Fibroblast of gingiva (primary cell): ENCODE results near the gene ABCG1.

Experiments used
- DNase-seq: peaks from one replicate; pipeline ENCODE4 v3.0.0-alpha.2; 2011; ENCODE audit warnings: low read depth

The ABCG1 gene

DNA sequence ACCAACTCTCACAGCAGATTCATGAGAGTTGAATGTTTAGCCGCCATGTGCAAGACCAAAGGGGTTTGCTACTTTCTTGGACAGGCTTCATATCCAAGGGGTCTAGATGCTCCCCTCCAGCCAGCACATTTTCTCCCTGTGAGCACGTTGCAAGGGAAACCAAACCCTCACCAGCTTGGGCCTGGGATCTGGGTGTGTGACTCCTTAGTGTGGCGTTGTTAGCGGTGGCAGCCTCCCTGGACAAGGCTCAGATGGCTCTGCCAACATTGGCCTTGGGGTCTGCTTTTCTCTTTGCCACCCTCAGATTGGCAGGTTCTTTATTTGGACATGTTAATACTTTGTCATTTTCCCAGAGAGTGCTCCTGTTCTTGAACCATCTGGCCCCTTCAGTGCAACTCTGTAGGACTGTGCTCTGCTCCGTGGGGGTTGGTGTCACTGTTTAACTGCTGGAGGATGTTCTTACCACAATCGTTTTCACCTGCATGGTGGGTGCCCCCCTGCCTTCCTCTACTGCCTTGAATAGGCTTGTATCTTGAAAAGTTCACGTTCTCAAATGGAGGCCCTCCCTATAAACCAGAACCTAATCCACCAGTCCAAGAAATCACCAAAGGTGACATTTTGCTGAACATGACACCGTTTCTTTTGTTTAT is 13.4 kb downstream of the ABCG1 start:
- DNase-seq, result no peak

GRCh38 chr21:42233067-42233961 is 14.4 kb downstream of the ABCG1 start:
- DNase-seq, result peak; percentile 36

DNA sequence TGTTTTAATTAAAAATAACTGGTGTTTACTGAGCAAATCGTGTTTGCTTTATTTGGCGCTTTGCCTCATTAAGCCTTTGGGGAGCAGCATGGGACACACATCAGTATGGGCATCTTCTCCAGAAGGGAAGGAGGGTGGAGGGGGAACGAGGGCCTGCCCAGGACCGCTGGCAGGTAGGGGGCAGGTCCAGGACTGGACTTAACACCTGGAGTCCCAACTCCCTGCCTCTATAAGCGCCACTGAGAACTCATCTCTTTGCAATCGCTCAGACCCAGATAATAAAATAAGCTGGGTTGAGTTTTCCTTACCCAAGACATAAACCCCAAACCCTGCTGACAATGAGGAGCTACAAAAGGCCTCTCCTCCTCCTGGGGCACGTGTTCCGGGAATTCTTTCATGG is 15.1 kb downstream of the ABCG1 start:
- DNase-seq, result no peak

DNA sequence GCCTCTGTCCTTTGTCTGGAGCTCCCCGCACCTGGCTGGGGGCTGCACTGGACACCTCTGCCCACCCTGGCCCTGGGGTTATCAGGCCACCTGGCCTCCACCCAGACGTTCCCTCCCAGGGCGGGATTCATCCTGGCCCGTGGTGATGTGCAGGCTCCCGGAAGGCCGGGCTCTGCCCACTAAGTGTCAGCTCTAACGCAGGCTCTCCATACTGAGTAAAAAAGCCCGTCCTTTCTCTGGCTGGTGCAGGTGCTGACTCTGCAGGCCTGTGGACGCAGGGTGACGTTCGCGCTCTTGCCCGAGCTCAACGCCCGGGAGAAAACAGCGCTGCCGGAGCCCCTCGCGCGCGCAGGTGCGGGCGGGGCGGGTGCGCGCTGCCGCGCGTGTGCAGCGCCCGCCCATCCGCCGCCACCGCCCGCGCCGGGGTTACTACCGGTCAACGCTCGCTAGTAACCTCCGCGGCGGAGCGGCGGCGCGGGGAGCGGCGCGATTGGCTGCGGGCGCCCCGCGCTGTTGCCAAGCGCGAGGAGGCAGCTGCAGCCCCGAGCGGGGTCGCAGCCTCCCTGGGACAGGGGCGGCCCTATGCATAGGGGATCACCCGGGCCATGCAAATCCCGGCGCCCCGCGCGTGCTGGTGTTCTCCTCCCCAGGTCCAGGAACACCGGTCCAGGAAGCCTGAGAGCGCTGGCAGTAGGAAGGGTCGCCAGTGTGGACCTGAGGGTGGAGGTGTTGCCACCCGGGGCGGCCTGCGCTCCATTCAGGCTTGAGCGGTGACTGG is 15.7 kb downstream of the ABCG1 start:
- no peak for DNase-seq

DNA sequence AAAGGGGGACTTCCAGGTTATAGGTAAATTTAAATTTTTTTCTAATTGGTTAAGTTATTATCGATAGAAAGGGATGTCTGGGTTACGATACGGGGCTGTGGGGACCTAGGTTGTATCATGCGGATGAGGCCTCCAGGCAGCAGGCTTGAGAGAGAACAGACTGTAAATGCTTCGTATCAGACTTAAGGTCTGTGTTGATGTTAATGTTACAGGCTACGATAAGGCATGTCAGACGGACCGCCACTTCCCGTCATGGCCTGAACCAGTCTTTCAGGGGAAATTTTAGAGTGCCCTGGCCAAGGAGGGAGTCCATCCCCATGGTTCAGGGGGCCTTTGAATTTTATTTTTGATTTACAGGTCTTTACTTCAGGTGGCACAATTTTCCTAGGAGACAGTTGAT is 16.7 kb downstream of the ABCG1 start:
- no peak for DNase-seq

DNA sequence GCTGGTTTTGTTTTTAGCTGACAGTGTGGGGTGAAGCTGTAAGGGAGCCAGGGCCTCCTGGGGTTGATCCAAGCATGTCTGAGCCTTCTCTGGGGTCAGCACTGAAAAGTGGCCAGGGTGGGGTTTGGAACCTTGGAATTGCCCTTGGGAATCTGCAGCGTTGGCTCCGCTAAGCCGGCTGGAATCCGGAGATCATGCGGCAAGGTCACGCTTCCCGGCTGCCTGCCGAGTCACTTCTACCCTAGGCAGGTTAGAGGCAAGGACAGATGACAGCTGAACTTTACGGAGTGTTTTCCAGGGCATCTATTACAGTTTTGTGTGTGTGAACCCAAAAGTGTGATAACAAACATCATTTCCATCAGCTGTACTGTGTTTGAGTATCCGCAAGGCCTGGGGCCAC is 17.1 kb downstream of the ABCG1 start:
- DNase-seq, result no peak

DNA sequence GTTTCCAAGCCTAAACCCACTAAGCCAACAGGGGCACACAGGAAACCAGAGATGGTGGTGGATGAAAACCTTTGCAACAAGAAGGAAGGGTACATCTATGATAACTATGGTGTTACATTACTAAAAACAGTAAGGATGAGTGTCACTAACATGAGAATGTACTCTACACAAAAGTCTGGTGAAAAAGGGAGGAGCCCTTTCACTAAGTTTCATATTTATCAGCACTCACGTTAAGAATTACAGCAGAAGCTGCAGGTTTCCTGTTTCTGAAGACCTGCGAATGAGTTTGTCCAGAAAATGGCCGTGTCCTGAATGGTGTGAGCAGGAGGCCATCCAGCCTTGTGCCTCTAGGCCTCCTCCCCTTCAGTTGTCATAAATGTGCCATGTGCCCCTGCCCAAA is 17.8 kb downstream of the ABCG1 start:
- no peak for DNase-seq

- DNase-seq, result no peak
Measured at GRCh38 chr21:42237161-42237560, 18.2 kb downstream of the ABCG1 start.

- no peak for DNase-seq
Measured at GRCh38 chr21:42237577-42237976, 18.6 kb downstream of the ABCG1 start.

- DNase-seq, result no peak
Measured at GRCh38 chr21:42238185-42238934, 19.4 kb downstream of the ABCG1 start.

- DNase-seq, result no peak
Measured at GRCh38 chr21:42239556-42239955, 20.6 kb downstream of the ABCG1 start.

GRCh38 chr21:42239973-42240372 is 21.0 kb downstream of the ABCG1 start:
- no peak for DNase-seq

- DNase-seq, result no peak
Measured at GRCh38 chr21:42242611-42243010, 23.7 kb downstream of the ABCG1 start.

GRCh38 chr21:42243026-42243425 is 24.1 kb downstream of the ABCG1 start:
- DNase-seq, result no peak

- DNase-seq, result no peak
Measured at GRCh38 chr21:42245331-42246193, 26.6 kb downstream of the ABCG1 start.

DNA sequence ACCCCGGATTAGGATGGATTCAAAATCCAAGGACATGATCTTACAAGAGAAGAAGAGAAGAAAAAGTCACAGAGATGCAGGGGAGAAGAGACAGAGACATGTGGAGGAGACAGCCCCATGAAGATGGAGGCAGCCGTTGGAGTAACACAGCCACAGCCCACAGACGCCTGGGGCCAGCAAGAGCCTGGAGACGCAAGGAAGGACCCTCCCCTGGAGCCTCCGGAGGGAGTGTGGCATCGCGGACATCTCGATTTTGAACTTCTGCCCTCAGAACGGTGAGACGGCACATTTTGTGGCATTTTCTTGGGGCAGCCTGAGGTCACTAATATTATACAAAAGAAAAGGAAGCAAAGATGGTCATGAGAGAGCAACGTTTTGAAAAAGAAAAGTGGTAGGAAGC is 28.8 kb downstream of the ABCG1 start:
- DNase-seq, result no peak

- no peak for DNase-seq
Measured at GRCh38 chr21:42248241-42248640, 29.3 kb downstream of the ABCG1 start.

- DNase-seq, result no peak
Measured at GRCh38 chr21:42248783-42249597, 30.1 kb downstream of the ABCG1 start.

- no peak for DNase-seq
Measured at GRCh38 chr21:42250422-42251403, 31.8 kb downstream of the ABCG1 start.
